Measurements from ENCODE around the gene RTF2. TPM values are rescaled to one million over a fixed set of nuclear protein-coding genes. Genes with fewer than 3 reads are reported as not detected.
"Not testable (repeated sequence)": the region's sequence is repeated elsewhere in the genome, so short reads cannot be mapped to it uniquely, and the experiment has no call there.

Gene RTF2
- total RNA-seq, 2 experiments from 2014 or later, result 63.6 to 72.7 TPM

DNA sequence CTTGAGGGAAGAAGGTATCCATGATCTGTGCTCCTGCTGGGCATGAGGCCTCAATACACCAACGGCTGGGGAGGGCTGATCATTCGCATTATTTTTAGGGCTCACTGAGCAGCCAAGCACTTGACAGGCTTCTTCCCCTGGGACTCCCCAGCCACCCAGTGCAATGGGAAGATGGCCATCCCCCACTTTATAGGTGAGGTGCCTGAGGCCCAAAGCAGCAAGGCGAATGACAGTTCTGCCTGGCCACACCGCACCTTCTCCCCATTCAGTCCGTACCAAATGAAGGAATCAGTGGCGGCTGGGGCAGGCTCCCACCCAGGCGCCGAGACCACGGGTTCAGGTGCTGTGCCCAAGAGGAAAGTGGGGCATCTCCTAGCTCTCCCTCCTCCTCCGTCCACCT is 51.8 kb downstream of the RTF2 start:
- POLR2A ChIA-PET, result no interaction called here

DNA sequence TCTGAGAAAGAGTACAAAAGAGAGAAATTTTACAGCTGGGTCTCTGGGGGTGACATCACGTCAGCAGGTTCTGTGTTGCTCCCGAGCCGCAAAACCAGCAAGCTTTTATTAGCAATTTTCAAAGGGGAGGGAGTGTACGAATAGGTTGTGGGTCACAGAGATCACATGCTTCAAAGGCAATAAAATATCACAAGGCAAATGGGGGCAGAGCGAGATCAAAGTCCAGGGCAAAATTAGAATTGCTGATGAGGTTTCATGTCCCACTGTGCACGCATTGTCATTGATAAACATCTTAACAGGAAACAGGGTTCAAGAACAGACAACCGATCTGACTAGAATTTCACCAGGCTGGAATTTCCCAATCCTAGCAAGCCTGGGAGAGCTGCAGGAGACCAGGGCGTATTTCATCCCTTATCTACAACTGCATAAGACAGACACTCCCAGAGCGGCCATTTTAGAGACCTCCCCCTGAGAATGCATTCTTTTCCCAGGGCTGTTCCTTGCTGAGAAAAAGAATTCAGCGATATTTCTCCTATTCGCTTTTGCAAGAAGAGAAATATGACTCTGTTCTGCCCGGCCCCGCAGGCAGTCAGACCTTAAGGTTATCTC is 52.4 kb downstream of the RTF2 start:
- POLR2A ChIA-PET; H3K4me2 ChIP-seq (ENCODE audit: low read length); CTCF ChIA-PET (ENCODE audit: unreplicated experiment); H3K4me3 ChIP-seq (ENCODE audit: low read depth, low read length, poor library complexity, severe bottlenecking); intact Hi-C loops (cut with micrococcal nuclease; ENCODE audit: unreplicated experiment); DNase-seq (ENCODE audit: low spot score); H3K9me2 ChIP-seq (ENCODE audit: insufficient read depth, low read length); H2AFZ ChIP-seq (ENCODE audit: low read length); H3K4me1 ChIP-seq (ENCODE audit: insufficient read depth, low read length, poor library complexity, severe bottlenecking); H3K79me2 ChIP-seq (ENCODE audit: insufficient read depth, low read depth, low read length); H4K20me1 ChIP-seq (ENCODE audit: insufficient read depth, low read length); H3K27ac ChIP-seq (ENCODE audit: low read depth, low read length, poor library complexity, severe bottlenecking): not testable (repeated sequence)
- BruUV-seq (replicated peaks), result TSS peak; percentile 6
- H3K36me3 ChIP-seq (ENCODE audit: insufficient read depth, low read length), result peaks cover 50% of the 10 kb centered on the region
- H3K9me3 ChIP-seq (ENCODE audit: low read length), result peaks cover 11% of the 10 kb centered on the region; the same call in 1 of the 2 replicates

More for the DNA sequence above, 51.8 kb downstream of the RTF2 start:
- Histone ChIP-seq H3K4me1 (ENCODE audit: insufficient read depth, low read length, poor library complexity, severe bottlenecking) (no peaks in the 10 kb centered on the region), H3K9me3 (ENCODE audit: low read length) (peaks cover 11% of the 10 kb centered on the region; the same call in 1 of the 2 replicates), H4K20me1 (ENCODE audit: insufficient read depth, low read length) (no peaks in the 10 kb centered on the region), H3K36me3 (ENCODE audit: insufficient read depth, low read length) (peaks cover 50% of the 10 kb centered on the region), H3K4me3 (ENCODE audit: low read depth, low read length, poor library complexity, severe bottlenecking) (no peak overlapping the region), H3K79me2 (ENCODE audit: insufficient read depth, low read depth, low read length) (no peaks in the 10 kb centered on the region), H3K4me2 (ENCODE audit: low read length) (no peak overlapping the region), H3K9me2 (ENCODE audit: insufficient read depth, low read length) (no peaks in the 10 kb centered on the region), H2AFZ (ENCODE audit: low read length) (no peak overlapping the region), H3K27ac (ENCODE audit: low read depth, low read length, poor library complexity, severe bottlenecking) (no peak overlapping the region)
- intact Hi-C loops (cut with micrococcal nuclease; ENCODE audit: unreplicated experiment), result no loop called here
- no peak for DNase-seq (ENCODE audit: low spot score)
- BruUV-seq (replicated peaks), result no TSS peak
- TF ChIP-seq CTCF (conservative IDR thresholded peaks at IDR 0.05; ENCODE audit: low read length) (no peak), EZH2phosphoT487 (IDR thresholded peaks at IDR 0.05; ENCODE audit: borderline replicate concordance, low read depth, low read length) (no peak)
- CTCF ChIA-PET (ENCODE audit: unreplicated experiment), result no interaction called here

- CTCF ChIA-PET (ENCODE audit: unreplicated experiment), result no interaction called here
- intact Hi-C loops (cut with micrococcal nuclease; ENCODE audit: unreplicated experiment), result no loop called here
- POLR2A ChIA-PET, result no interaction called here
Observed at GRCh38 chr20:56522311-56522710, 53.9 kb downstream of the RTF2 start.

GRCh38 chr20:56524444-56524843 is 56.0 kb downstream of the RTF2 start, which contains the start of gene FAM209A:
TSS of gene FAM209A (plus strand) at chr20:56524744. CDS start at chr20:56524809, 65 bp downstream.
- CTCF ChIA-PET (ENCODE audit: unreplicated experiment); POLR2A ChIA-PET; intact Hi-C loops (cut with micrococcal nuclease; ENCODE audit: unreplicated experiment); H3K4me1 ChIP-seq (ENCODE audit: insufficient read depth, low read length, poor library complexity, severe bottlenecking); H3K4me2 ChIP-seq (ENCODE audit: low read length); H3K79me2 ChIP-seq (ENCODE audit: insufficient read depth, low read depth, low read length); H2AFZ ChIP-seq (ENCODE audit: low read length); H4K20me1 ChIP-seq (ENCODE audit: insufficient read depth, low read length); H3K9me2 ChIP-seq (ENCODE audit: insufficient read depth, low read length); H3K27ac ChIP-seq (ENCODE audit: low read depth, low read length, poor library complexity, severe bottlenecking); H3K4me3 ChIP-seq (ENCODE audit: low read depth, low read length, poor library complexity, severe bottlenecking); BruUV-seq (replicated peaks); DNase-seq (ENCODE audit: low spot score): not testable (repeated sequence)
- Histone ChIP-seq H3K9me3 (ENCODE audit: low read length) (peaks cover 11% of the 10 kb centered on the region; the same call in 1 of the 2 replicates), H3K36me3 (ENCODE audit: insufficient read depth, low read length) (peaks cover 17% of the 10 kb centered on the region)

More at GRCh38 chr20:56522311-56522710, 53.9 kb downstream of the RTF2 start:
- no peaks in the 10 kb centered on the region for H4K20me1 ChIP-seq (ENCODE audit: insufficient read depth, low read length)
- H3K4me1 ChIP-seq (ENCODE audit: insufficient read depth, low read length, poor library complexity, severe bottlenecking), result no peaks in the 10 kb centered on the region
- no peak overlapping the region for H3K27ac ChIP-seq (ENCODE audit: low read depth, low read length, poor library complexity, severe bottlenecking)
- BruUV-seq (replicated peaks), result no TSS peak
- H2AFZ ChIP-seq (ENCODE audit: low read length), result no peak overlapping the region
- H3K36me3 ChIP-seq (ENCODE audit: insufficient read depth, low read length), result peaks cover 38% of the 10 kb centered on the region
- DNase-seq (ENCODE audit: low spot score), result no peak
- peaks cover 11% of the 10 kb centered on the region; the same call in 1 of the 2 replicates for H3K9me3 ChIP-seq (ENCODE audit: low read length)
- no peak overlapping the region for H3K4me3 ChIP-seq (ENCODE audit: low read depth, low read length, poor library complexity, severe bottlenecking)
- no peaks in the 10 kb centered on the region for H3K79me2 ChIP-seq (ENCODE audit: insufficient read depth, low read depth, low read length)
- H3K4me2 ChIP-seq (ENCODE audit: low read length), result no peak overlapping the region
- TF ChIP-seq CTCF (conservative IDR thresholded peaks at IDR 0.05; ENCODE audit: low read length), result no peak
- TF ChIP-seq EZH2phosphoT487 (IDR thresholded peaks at IDR 0.05; ENCODE audit: borderline replicate concordance, low read depth, low read length), result no peak
- no peaks in the 10 kb centered on the region for H3K9me2 ChIP-seq (ENCODE audit: insufficient read depth, low read length)

All from OCI-LY7 (cell line).